ENCODE data around the gene CALML4.

Gene CALML4

DNA sequence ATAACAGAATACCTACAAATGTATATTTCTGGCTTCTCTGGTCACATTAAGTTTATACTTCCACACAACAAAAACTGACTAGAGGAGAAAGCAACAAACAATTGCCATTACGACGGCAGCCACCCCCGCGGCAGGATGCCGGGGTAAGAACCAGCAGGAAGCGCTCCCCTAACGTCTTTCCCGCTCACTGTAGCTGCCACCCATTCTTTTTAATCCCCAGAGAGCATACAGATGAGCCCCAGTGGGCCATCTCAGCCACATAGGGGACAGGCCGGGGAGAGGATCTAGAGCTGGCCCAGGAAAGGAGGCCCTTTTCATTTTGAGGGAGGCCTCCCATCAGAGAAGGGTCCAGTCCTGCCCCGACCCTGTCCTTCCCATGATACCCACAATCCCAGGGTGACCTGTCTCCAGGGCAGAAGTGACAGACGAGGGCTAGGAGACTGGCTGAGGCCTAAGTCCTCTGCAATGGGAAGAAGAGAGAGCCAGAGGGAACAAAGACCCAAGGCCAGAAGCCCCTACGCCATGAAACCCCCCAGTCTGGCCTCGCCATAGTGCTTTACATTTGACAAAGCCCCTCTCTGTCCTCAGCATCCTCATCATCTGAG, 3.6 kb upstream of the CALML4 start:
- Histone ChIP-seq H3K27ac (replicated peaks) (no peak overlapping the region), H3K27me3 (ENCODE audit: insufficient read depth, poor library complexity, severe bottlenecking) (no peaks in the 10 kb centered on the region), H3K4me3 (replicated peaks; ENCODE audit: insufficient read depth, low read length) (no peak overlapping the region)
- DNase-seq (ENCODE audit: low read depth in 1 of 2, low spot score in 1 of 2): no peak
- TF ChIP-seq SPI1 (IDR thresholded peaks at IDR 0.05; ENCODE audit: borderline replicate concordance, low read depth) (no peak), CTCF (IDR thresholded peaks at IDR 0.05; ENCODE audit: insufficient read depth, low read length) (no peak), GABPA (IDR thresholded peaks at IDR 0.05; ENCODE audit: low read depth) (no peak), POLR2AphosphoS5 (IDR thresholded peaks at IDR 0.05; ENCODE audit: low read depth) (no peak)
- TF ChIP-seq, protein P1, sequence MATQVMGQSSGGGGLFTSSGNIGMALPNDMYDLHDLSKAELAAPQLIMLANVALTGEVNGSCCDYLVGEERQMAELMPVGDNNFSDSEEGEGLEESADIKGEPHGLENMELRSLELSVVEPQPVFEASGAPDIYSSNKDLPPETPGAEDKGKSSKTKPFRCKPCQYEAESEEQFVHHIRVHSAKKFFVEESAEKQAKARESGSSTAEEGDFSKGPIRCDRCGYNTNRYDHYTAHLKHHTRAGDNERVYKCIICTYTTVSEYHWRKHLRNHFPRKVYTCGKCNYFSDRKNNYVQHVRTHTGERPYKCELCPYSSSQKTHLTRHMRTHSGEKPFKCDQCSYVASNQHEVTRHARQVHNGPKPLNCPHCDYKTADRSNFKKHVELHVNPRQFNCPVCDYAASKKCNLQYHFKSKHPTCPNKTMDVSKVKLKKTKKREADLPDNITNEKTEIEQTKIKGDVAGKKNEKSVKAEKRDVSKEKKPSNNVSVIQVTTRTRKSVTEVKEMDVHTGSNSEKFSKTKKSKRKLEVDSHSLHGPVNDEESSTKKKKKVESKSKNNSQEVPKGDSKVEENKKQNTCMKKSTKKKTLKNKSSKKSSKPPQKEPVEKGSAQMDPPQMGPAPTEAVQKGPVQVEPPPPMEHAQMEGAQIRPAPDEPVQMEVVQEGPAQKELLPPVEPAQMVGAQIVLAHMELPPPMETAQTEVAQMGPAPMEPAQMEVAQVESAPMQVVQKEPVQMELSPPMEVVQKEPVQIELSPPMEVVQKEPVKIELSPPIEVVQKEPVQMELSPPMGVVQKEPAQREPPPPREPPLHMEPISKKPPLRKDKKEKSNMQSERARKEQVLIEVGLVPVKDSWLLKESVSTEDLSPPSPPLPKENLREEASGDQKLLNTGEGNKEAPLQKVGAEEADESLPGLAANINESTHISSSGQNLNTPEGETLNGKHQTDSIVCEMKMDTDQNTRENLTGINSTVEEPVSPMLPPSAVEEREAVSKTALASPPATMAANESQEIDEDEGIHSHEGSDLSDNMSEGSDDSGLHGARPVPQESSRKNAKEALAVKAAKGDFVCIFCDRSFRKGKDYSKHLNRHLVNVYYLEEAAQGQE (IDR thresholded peaks at IDR 0.05; ENCODE audit: insufficient replicate concordance, low read depth): no peak

DNA sequence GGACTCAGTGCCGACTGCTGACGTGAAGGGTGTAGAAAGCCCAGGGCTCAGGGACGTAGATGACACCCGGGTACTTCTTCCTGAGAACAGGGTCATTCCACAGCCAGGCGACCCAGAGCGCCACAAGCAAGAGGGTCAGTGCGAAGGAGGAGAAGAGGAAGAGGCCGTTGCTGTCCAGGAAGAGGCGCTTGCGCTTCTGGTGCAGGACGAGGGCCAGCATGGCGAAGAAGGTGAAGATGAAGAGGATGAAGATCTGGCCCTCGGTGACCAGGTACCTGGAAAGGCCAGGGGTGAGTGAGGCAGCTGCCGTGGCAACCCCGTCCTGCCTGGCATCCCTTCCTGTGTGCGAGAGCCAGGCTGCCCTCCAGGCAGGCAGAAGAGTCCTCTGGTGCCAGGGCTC, 3.0 kb upstream of the CALML4 start:
- no peak for TF ChIP-seq SPI1 (IDR thresholded peaks at IDR 0.05; ENCODE audit: borderline replicate concordance, low read depth)
- TF ChIP-seq GABPA (IDR thresholded peaks at IDR 0.05; ENCODE audit: low read depth): no peak
- TF ChIP-seq CTCF (IDR thresholded peaks at IDR 0.05; ENCODE audit: insufficient read depth, low read length): no peak
- TF ChIP-seq POLR2AphosphoS5 (IDR thresholded peaks at IDR 0.05; ENCODE audit: low read depth): no peak
- TF ChIP-seq, protein P1 (IDR thresholded peaks at IDR 0.05; ENCODE audit: insufficient replicate concordance, low read depth): no peak
- DNase-seq (ENCODE audit: low read depth in 1 of 2, low spot score in 1 of 2): no peak
- no peak overlapping the region for H3K4me3 ChIP-seq (replicated peaks; ENCODE audit: insufficient read depth, low read length)
- no peaks in the 10 kb centered on the region for H3K27me3 ChIP-seq (ENCODE audit: insufficient read depth, poor library complexity, severe bottlenecking)
- H3K27ac ChIP-seq (replicated peaks): no peak overlapping the region

GRCh38 chr15:68207176-68207935, 2.2 kb upstream of the CALML4 start:
- Histone ChIP-seq H3K27me3 (ENCODE audit: insufficient read depth, poor library complexity, severe bottlenecking) (no peaks in the 10 kb centered on the region), H3K27ac (replicated peaks) (peak overlapping the region; percentile 78), H3K4me3 (replicated peaks; ENCODE audit: insufficient read depth, low read length) (no peak overlapping the region)
- no peak for TF ChIP-seq GABPA (IDR thresholded peaks at IDR 0.05; ENCODE audit: low read depth)
- TF ChIP-seq, protein P1 (IDR thresholded peaks at IDR 0.05; ENCODE audit: insufficient replicate concordance, low read depth): no peak
- no peak for TF ChIP-seq SPI1 (IDR thresholded peaks at IDR 0.05; ENCODE audit: borderline replicate concordance, low read depth)
- TF ChIP-seq CTCF (IDR thresholded peaks at IDR 0.05; ENCODE audit: insufficient read depth, low read length): no peak
- TF ChIP-seq POLR2AphosphoS5 (IDR thresholded peaks at IDR 0.05; ENCODE audit: low read depth): no peak; the same call in 1 of the 2 replicates
- DNase-seq (ENCODE audit: low read depth in 1 of 2, low spot score in 1 of 2): no peak

Measured in HL-60 (cell line).